Prostate gland (tissue), 2 donors: Measurements from ENCODE around the gene NLN. TPM values are rescaled to one million over a fixed set of nuclear protein-coding genes. Genes with fewer than 3 reads are reported as not detected.

ENCODE experiments used
- DNase-seq: peaks from one replicate; pipeline ENCODE4 v3.0.0-alpha.2; 2019; ENCODE audit warnings: low spot score
- H3K27ac ChIP-seq, 2 donors: fragments of 200-600 bp; sonication (generic); 2 replicates each; pipeline ENCODE4 v1.5.1; 2017 to 2019
- H3K27me3 ChIP-seq: fragments of 200-600 bp; sonication (generic); replicated peaks from 2 replicates; pipeline ENCODE4 v1.5.1; 2019; ENCODE audit not compliant: insufficient read depth
- H3K36me3 ChIP-seq, 2 donors: fragments of 200-600 bp; sonication (generic); 1 replicate in 1 of 2; 2 replicates in 1 of 2; pipeline versions ENCODE4 v1.5.1 to v1.8.1; 2017 to 2019
- H3K4me1 ChIP-seq: fragments of 200-600 bp; sonication (generic); replicated peaks from 2 replicates; pipeline ENCODE4 v1.5.1; 2019
- H3K4me3 ChIP-seq, 2 donors: fragments of 200-600 bp; sonication (generic); 2 replicates each; pipeline ENCODE4 v1.5.1; 2017 to 2019
- H3K9me3 ChIP-seq: fragments of 200-600 bp; sonication (generic); 2 replicates; pipeline ENCODE4 v1.5.1; 2017
- CTCF ChIP-seq, 4 experiments: fragments of 200-600 bp in 2 of 4; fragments of 450-650 bp in 2 of 4; sonication (generic) in 2 of 4; IDR thresholded peaks; 1 replicate in 3 of 4; 2 replicates in 1 of 4; pipeline ENCODE4 v1.5.1; 2016 to 2019; ENCODE audit warnings: antibody characterized with exemption in 4 of 4, mild to moderate bottlenecking in 2 of 4, moderate library complexity in 2 of 4
- POLR2A ChIP-seq: fragments of 450-650 bp; IDR thresholded peaks from one replicate; pipeline ENCODE4 v1.6.1; 2016; ENCODE audit warnings: antibody characterized with exemption, mild to moderate bottlenecking
- WGBS: methylation state at CpG from one replicate; pipeline ENCODE4 v1.1.5; 2018; 5-methylcytosine and 5-hydroxymethylcytosine counted together
- intact Hi-C: fragments of 100-400 bp; cut with DNase I; formaldehyde crosslinking; loops from one replicate; pipeline ENCODE4 v1.14.2; 2022
- total RNA-seq, 2 donors: library from RNA; depleted of rRNA; stranded (reverse); fragments of >200 nt; gene quantifications; one replicate each; pipeline ENCODE4 v1.1.0, GENCODE V29; 2016

The NLN gene
- total RNA-seq, 2 donors from 2014 or later, result 10.0 to 10.8 TPM

- Histone ChIP-seq H3K4me3 (no peak overlapping the region), H3K36me3 (no peaks in the 10 kb centered on the region), H3K9me3 (no peaks in the 10 kb centered on the region), H3K27ac (no peak overlapping the region), H3K4me1 (no peaks in the 10 kb centered on the region), H3K27me3 (no peaks in the 10 kb centered on the region)
- TF ChIP-seq CTCF (IDR thresholded peaks at IDR 0.05) (no peak), POLR2A (no peak)
- DNase-seq, result no peak
- WGBS, result 92% methylated on average over 4 of the region's 4 CpGs
- intact Hi-C loops, result no loop called here
These were observed 155.0 kb downstream of the NLN start for GRCh38 chr5:65876970-65877369.

Other genes with a start within 250 kb of the NLN start
- gene ADAMTS6, start 240.3 kb upstream of the NLN start, total RNA-seq, result 10 to 100 TPM in 1 of 2 donors, under 1 TPM in 1; 0.91 to 20.7 TPM
- gene CENPK, start 159.0 kb upstream of the NLN start, total RNA-seq, result 1 to 10 TPM; 2.1 to 4.9 TPM
- gene PPWD1, start 158.9 kb upstream of the NLN start, total RNA-seq, result 10 to 100 TPM; 38.4 to 48.5 TPM
- gene TRIM23, start 97.9 kb upstream of the NLN start, total RNA-seq, result 10 to 100 TPM; 12.6 to 19.3 TPM
- 1 to 10 TPM; 2.1 to 5.6 TPM for gene SHLD3, start 97.2 kb upstream of the NLN start, total RNA-seq
- 10 to 100 TPM; 19.3 to 27.7 TPM for gene TRAPPC13, start 97.2 kb upstream of the NLN start, total RNA-seq
- gene SGTB, start 96 bp upstream of the NLN start, total RNA-seq, result 1 to 10 TPM; 4.9 to 6.1 TPM
- gene ERBIN, start 204.4 kb downstream of the NLN start, total RNA-seq, result 10 to 100 TPM; 68.8 to 73.6 TPM